HFFc6 (cell line): ENCODE measurements around the gene C9orf78. TPM values are rescaled to one million over a fixed set of nuclear protein-coding genes. Genes with fewer than 3 reads are reported as not detected.

Experiments
- DNase-seq: peaks from one replicate; pipeline ENCODE4 v3.0.0-alpha.2; 2018
- H3K27ac Mint-ChIP-seq: 2 replicates; pipeline ENCODE4 v1.8.0; 2020; ENCODE audit warnings: mild to moderate bottlenecking, mixed read lengths
- H3K27me3 Mint-ChIP-seq: 2 replicates; pipeline ENCODE4 v1.8.0; 2021; ENCODE audit warnings: mild to moderate bottlenecking, moderate library complexity, mixed read lengths; ENCODE audit not compliant: insufficient read depth
- H3K36me3 Mint-ChIP-seq: 2 replicates; pipeline ENCODE4 v1.8.0; 2021; ENCODE audit warnings: low read depth, mixed read lengths
- H3K4me1 Mint-ChIP-seq: 2 replicates; pipeline ENCODE4 v1.8.0; 2020; ENCODE audit warnings: low read depth, mixed read lengths
- H3K4me3 Mint-ChIP-seq: 2 replicates; pipeline ENCODE4 v1.8.0; 2020; ENCODE audit warnings: mild to moderate bottlenecking, moderate library complexity, mixed read lengths
- H3K9me3 Mint-ChIP-seq: 2 replicates; pipeline ENCODE4 v1.8.0; 2020; ENCODE audit warnings: mild to moderate bottlenecking, mixed read lengths
- CTCF ChIP-seq: fragments of 200-600 bp; sonication (generic); IDR thresholded peaks from 2 replicates; pipeline ENCODE4 v1.5.0; 2021; ENCODE audit warnings: antibody characterized with exemption, mild to moderate bottlenecking
- total RNA-seq, 6 experiments: library from RNA; stranded (reverse); fragmentation: NEBNext Ultra II Directional; extraction: Animal tissue kit (Norgen Biotek cat#: 25700); gene quantifications; 2 replicates in 1 of 6; 3 replicates in 5 of 6; pipeline ENCODE4 v1.2.3, GENCODE V29; 2021

C9orf78 gene
- total RNA-seq, 6 experiments from 2014 or later = 42.8 to 52.7 (median 48.5) TPM

- TF ChIP-seq CTCF = no peak
- 0 out of 2 replicates have a peak, but pooled peaks cover 2% of the 10 kb centered on the region for H3K27me3 Mint-ChIP-seq
- peaks cover 23% of the 10 kb centered on the region for H3K36me3 Mint-ChIP-seq
- H3K27ac Mint-ChIP-seq = no peak overlapping the region; the same call in 1 of the 2 replicates
- DNase-seq = no peak
- no peaks in the 10 kb centered on the region for H3K9me3 Mint-ChIP-seq
- peaks cover 7% of the 10 kb centered on the region for H3K4me1 Mint-ChIP-seq
- no peak overlapping the region for H3K4me3 Mint-ChIP-seq
Measured at GRCh38 chr9:129865668-129866320, 30.7 kb upstream of the C9orf78 start.

- no peak overlapping the region for H3K27ac Mint-ChIP-seq
- no peak for DNase-seq
- 0 out of 2 replicates have a peak, but pooled peaks cover 2% of the 10 kb centered on the region for H3K27me3 Mint-ChIP-seq
- no peak overlapping the region for H3K4me3 Mint-ChIP-seq
- peaks cover 7% of the 10 kb centered on the region for H3K4me1 Mint-ChIP-seq
- no peaks in the 10 kb centered on the region for H3K9me3 Mint-ChIP-seq
- TF ChIP-seq CTCF = no peak
- H3K36me3 Mint-ChIP-seq = peaks cover 23% of the 10 kb centered on the region
Measured at GRCh38 chr9:129864991-129865647, 30.0 kb upstream of the C9orf78 start.

- DNase-seq = peak; percentile 71
Measured at GRCh38 chr9:129863059-129863690, 28.1 kb upstream of the C9orf78 start.

GRCh38 chr9:129861447-129861827 is 26.4 kb upstream of the C9orf78 start:
- Mint-ChIP-seq H3K4me1 (peaks cover 7% of the 10 kb centered on the region), H3K36me3 (peaks cover 29% of the 10 kb centered on the region), H3K27me3 (peaks cover 2% of the 10 kb centered on the region; the same call in 1 of the 2 replicates), H3K27ac (no peak overlapping the region), H3K9me3 (no peaks in the 10 kb centered on the region), H3K4me3 (no peak overlapping the region)
- TF ChIP-seq CTCF = no peak
- no peak for DNase-seq

More at GRCh38 chr9:129863059-129863690, 28.1 kb upstream of the C9orf78 start:
- Mint-ChIP-seq H3K9me3 (no peaks in the 10 kb centered on the region), H3K4me3 (no peak overlapping the region), H3K27me3 (0 out of 2 replicates have a peak, but pooled peaks cover 2% of the 10 kb centered on the region), H3K4me1 (peaks cover 7% of the 10 kb centered on the region), H3K27ac (peak overlapping the region; percentile 52; the same call in 1 of the 2 replicates), H3K36me3 (peaks cover 28% of the 10 kb centered on the region)
- TF ChIP-seq CTCF = no peak

GRCh38 chr9:129860653-129861446 is 25.8 kb upstream of the C9orf78 start:
- H3K4me3 Mint-ChIP-seq = no peak overlapping the region
- TF ChIP-seq CTCF = no peak
- H3K36me3 Mint-ChIP-seq = peaks cover 25% of the 10 kb centered on the region
- peaks cover 7% of the 10 kb centered on the region for H3K4me1 Mint-ChIP-seq
- no peak for DNase-seq
- H3K27me3 Mint-ChIP-seq = peaks cover 2% of the 10 kb centered on the region; the same call in 1 of the 2 replicates
- H3K9me3 Mint-ChIP-seq = no peaks in the 10 kb centered on the region
- no peak overlapping the region for H3K27ac Mint-ChIP-seq
